ENCODE results near the gene VRK1. TPM values are rescaled to one million over a fixed set of nuclear protein-coding genes. Genes with fewer than 3 reads are reported as not detected.

The VRK1 gene
- polyA plus RNA-seq, 1 of the 3 experiments (the other 2 are of a cell fraction) = 9.1 TPM

DNA sequence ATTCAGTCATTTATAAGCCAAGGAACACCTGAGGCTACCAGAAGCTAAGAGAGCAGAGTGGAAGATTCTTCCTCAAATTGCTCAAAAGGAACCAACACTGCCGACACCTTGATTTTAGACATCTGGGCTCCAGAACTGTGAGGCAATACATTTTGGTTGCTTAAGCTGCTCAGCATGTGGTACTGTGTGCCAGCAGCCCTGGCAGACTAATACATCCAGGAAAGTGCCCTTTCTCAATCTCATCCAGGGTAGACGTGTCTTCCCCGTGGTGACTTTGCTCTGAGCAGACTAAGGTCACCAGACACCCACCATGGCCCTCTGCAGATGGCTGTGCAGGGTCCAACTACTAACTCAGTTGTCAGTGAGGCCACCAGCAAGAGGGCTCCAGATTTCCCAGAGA is 122.8 kb downstream of the VRK1 start:
- Histone ChIP-seq H3K9me3 (no peaks in the 10 kb centered on the region), H3K4me1 (ENCODE audit: control insufficient read depth in 1 of 2, insufficient read depth in 2 of 2, low read depth in 1 of 2, low read length in 1 of 2) (peaks cover 0 to 4% of the 10 kb centered on the region in 2 experiments; a peak in 2 of 4 replicates), H4K20me1 (ENCODE audit: insufficient read depth) (no peaks in the 10 kb centered on the region), H3K27ac (ENCODE audit: low read depth in 2 of 2, low read length in 1 of 2) (no peak overlapping the region), H3K79me2 (ENCODE audit: insufficient read depth) (no peaks in the 10 kb centered on the region), H3K9me2 (no peaks in the 10 kb centered on the region), H3K27me3 (ENCODE audit: insufficient read depth) (no peaks in the 10 kb centered on the region), H3F3A (replicated peaks; ENCODE audit: insufficient read depth) (no peaks in the 10 kb centered on the region), H3K4me3 (ENCODE audit: low read depth in 2 of 2, low read length in 1 of 2) (no peak overlapping the region), H3K36me3 (replicated peaks in 1 of 2; ENCODE audit: control insufficient read depth in 1 of 2, insufficient read depth in 2 of 2, low read length in 1 of 2) (no peaks in the 10 kb centered on the region), H2AFZ (ENCODE audit: low read depth) (no peak overlapping the region), H3K9ac (no peak overlapping the region), H3K4me2 (no peak overlapping the region)
- ChIA-PET POLR2A (no interaction called here), CTCF (no interaction called here)
- TF ChIP-seq, protein P1, sequence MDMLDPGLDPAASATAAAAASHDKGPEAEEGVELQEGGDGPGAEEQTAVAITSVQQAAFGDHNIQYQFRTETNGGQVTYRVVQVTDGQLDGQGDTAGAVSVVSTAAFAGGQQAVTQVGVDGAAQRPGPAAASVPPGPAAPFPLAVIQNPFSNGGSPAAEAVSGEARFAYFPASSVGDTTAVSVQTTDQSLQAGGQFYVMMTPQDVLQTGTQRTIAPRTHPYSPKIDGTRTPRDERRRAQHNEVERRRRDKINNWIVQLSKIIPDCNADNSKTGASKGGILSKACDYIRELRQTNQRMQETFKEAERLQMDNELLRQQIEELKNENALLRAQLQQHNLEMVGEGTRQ (IDR thresholded peaks at IDR 0.05; ENCODE audit: borderline replicate concordance, low read depth, low read length) = no peak
- no peak for TF ChIP-seq MAX (IDR thresholded peaks at IDR 0.05; ENCODE audit: low read depth)
- TF ChIP-seq ELF1 (IDR thresholded peaks at IDR 0.05) = no peak
- TF ChIP-seq EP300 (IDR thresholded peaks at IDR 0.05; ENCODE audit: borderline replicate concordance in 1 of 2, low read depth in 1 of 2, low read length in 1 of 2) = no peak
- TF ChIP-seq, protein P2, sequence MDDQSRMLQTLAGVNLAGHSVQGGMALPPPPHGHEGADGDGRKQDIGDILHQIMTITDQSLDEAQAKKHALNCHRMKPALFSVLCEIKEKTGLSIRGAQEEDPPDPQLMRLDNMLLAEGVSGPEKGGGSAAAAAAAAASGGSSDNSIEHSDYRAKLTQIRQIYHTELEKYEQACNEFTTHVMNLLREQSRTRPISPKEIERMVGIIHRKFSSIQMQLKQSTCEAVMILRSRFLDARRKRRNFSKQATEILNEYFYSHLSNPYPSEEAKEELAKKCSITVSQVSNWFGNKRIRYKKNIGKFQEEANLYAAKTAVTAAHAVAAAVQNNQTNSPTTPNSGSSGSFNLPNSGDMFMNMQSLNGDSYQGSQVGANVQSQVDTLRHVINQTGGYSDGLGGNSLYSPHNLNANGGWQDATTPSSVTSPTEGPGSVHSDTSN (IDR thresholded peaks at IDR 0.05) = no peak
- no peak for TF ChIP-seq TAF1 (IDR thresholded peaks at IDR 0.05; ENCODE audit: borderline replicate concordance, low read depth, low read length)
- 75% methylated on average over 1 of the region's 3 CpGs for WGBS (ENCODE audit: low lambda C conversion rate)
- no peak for DNase-seq

DNA sequence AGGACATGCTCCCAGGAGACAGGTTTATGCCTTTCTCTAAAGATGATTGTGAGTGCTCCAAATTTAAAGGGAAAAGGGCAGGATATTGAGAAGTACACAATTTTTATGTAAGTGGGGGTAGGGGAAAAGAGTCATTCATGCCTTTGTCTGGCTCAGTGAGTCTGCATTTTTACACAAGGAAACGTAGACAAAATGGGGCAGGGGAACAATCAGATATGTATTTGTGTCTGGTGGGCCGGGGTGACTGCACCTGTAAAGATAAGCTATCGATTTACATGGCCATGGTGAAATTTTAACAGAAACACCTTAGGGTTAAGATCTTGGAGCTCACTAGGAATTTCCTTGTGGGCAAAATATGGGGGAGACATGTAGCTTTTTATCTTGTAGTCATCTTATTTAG is 123.6 kb downstream of the VRK1 start:
- peaks cover 0 to 10% of the 10 kb centered on the region in 2 experiments; a peak in 2 of 4 replicates for H3K4me1 ChIP-seq (ENCODE audit: control insufficient read depth in 1 of 2, insufficient read depth in 2 of 2, low read depth in 1 of 2, low read length in 1 of 2)

More for the DNA sequence above, 123.6 kb downstream of the VRK1 start:
- Histone ChIP-seq H3K9me3 (no peaks in the 10 kb centered on the region), H3F3A (replicated peaks; ENCODE audit: insufficient read depth) (no peaks in the 10 kb centered on the region), H3K79me2 (ENCODE audit: insufficient read depth) (no peaks in the 10 kb centered on the region), H3K27ac (ENCODE audit: low read depth in 2 of 2, low read length in 1 of 2) (no peak overlapping the region), H3K36me3 (replicated peaks in 1 of 2; ENCODE audit: control insufficient read depth in 1 of 2, insufficient read depth in 2 of 2, low read length in 1 of 2) (no peaks in the 10 kb centered on the region), H3K9me2 (no peaks in the 10 kb centered on the region), H3K9ac (no peak overlapping the region), H4K20me1 (ENCODE audit: insufficient read depth) (no peaks in the 10 kb centered on the region), H3K4me2 (no peak overlapping the region), H2AFZ (ENCODE audit: low read depth) (no peak overlapping the region), H3K27me3 (ENCODE audit: insufficient read depth) (no peaks in the 10 kb centered on the region), H3K4me3 (ENCODE audit: low read depth in 2 of 2, low read length in 1 of 2) (no peak overlapping the region)
- ChIA-PET POLR2A (no interaction called here), CTCF (no interaction called here)
- no peak for DNase-seq
- WGBS (ENCODE audit: low lambda C conversion rate) = 79% methylated on average over 3 of the region's 3 CpGs
- TF ChIP-seq, protein P3, sequence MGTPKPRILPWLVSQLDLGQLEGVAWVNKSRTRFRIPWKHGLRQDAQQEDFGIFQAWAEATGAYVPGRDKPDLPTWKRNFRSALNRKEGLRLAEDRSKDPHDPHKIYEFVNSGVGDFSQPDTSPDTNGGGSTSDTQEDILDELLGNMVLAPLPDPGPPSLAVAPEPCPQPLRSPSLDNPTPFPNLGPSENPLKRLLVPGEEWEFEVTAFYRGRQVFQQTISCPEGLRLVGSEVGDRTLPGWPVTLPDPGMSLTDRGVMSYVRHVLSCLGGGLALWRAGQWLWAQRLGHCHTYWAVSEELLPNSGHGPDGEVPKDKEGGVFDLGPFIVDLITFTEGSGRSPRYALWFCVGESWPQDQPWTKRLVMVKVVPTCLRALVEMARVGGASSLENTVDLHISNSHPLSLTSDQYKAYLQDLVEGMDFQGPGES (IDR thresholded peaks at IDR 0.05; ENCODE audit: low read depth, low read length) = no peak
- TF ChIP-seq RXRA (IDR thresholded peaks at IDR 0.05; ENCODE audit: borderline replicate concordance, low read depth) (no peak), FOXJ3 (CRISPR knock-in tag; IDR thresholded peaks at IDR 0.05) (no peak), GABPA (IDR thresholded peaks at IDR 0.05; ENCODE audit: low read depth) (no peak), NFIC (IDR thresholded peaks at IDR 0.05; ENCODE audit: borderline replicate concordance) (no peak)

Data from SK-N-SH (cell line).